HepG2 (cell line): ENCODE results near the gene MDP1. TPM values are rescaled to one million over a fixed set of nuclear protein-coding genes. Genes with fewer than 3 reads are reported as not detected.

Experiments
- AFF4 ChIP-seq: sonication (generic); formaldehyde crosslinking; IDR thresholded peaks from 2 replicates; pipeline ENCODE4 v1.4.0; 2020; ENCODE audit warnings: missing genetic modification reagents
- IRX3 ChIP-seq: sonication (generic); formaldehyde crosslinking; IDR thresholded peaks from 2 replicates; pipeline ENCODE4 v1.8.1; 2023; ENCODE audit warnings: mild to moderate bottlenecking, low read depth, missing genetic modification reagents, borderline replicate concordance
- MYC ChIP-seq: sonication (generic); formaldehyde crosslinking; IDR thresholded peaks from 2 replicates; pipeline ENCODE4 v1.9.0; 2021; ENCODE audit warnings: missing genetic modification reagents, borderline replicate concordance
- NCOA1 ChIP-seq: sonication (generic); formaldehyde crosslinking; IDR thresholded peaks from 2 replicates; pipeline ENCODE4 v1.9.0; 2021; ENCODE audit warnings: missing genetic modification reagents
- PHF20 ChIP-seq: sonication (generic); formaldehyde crosslinking; IDR thresholded peaks from 2 replicates; pipeline ENCODE4 v1.5.0; 2020; ENCODE audit warnings: mild to moderate bottlenecking, missing genetic modification reagents
- SP140L ChIP-seq: sonication (generic); formaldehyde crosslinking; IDR thresholded peaks from 2 replicates; pipeline ENCODE4 v1.4.0; 2020; ENCODE audit warnings: missing genetic modification reagents, borderline replicate concordance
- SPEN ChIP-seq: sonication (generic); formaldehyde crosslinking; IDR thresholded peaks from 2 replicates; pipeline ENCODE4 v1.5.1; 2020; ENCODE audit warnings: low read depth, mild to moderate bottlenecking, missing genetic modification reagents
- STAT5B ChIP-seq: sonication (generic); formaldehyde crosslinking; IDR thresholded peaks from 2 replicates; pipeline ENCODE4 v1.4.0; 2020; ENCODE audit warnings: missing genetic modification reagents
- UBTF ChIP-seq: sonication (generic); formaldehyde crosslinking; IDR thresholded peaks from 2 replicates; pipeline ENCODE4 v1.4.0; 2020; ENCODE audit warnings: mild to moderate bottlenecking, missing genetic modification reagents
- ZNF17 ChIP-seq: sonication (generic); formaldehyde crosslinking; IDR thresholded peaks from 2 replicates; pipeline ENCODE4 v1.5.0; 2020; ENCODE audit warnings: mild to moderate bottlenecking, missing genetic modification reagents
- ZNF44 ChIP-seq: sonication (generic); formaldehyde crosslinking; IDR thresholded peaks from 2 replicates; pipeline ENCODE4 v1.5.1; 2020; ENCODE audit warnings: mild to moderate bottlenecking, missing genetic modification reagents
- ZNF816 ChIP-seq: sonication (generic); formaldehyde crosslinking; IDR thresholded peaks from 2 replicates; pipeline ENCODE4 v1.8.0; 2022; ENCODE audit warnings: missing genetic modification reagents, mild to moderate bottlenecking, borderline replicate concordance
- polyA plus RNA-seq, 8 experiments: library from polyadenylated mRNA; depleted of rRNA in 3 of 8; stranded (reverse) in 7 of 8; unstranded in 1 of 8; fragments of >200 nt; fragmentation: Illumina TruSeq in 4 of 8; extraction: Trizol in 4 of 8; gene quantifications; 2 replicates each; pipeline versions ENCODE4 v1.2.1 to v1.2.3, GENCODE V29; 2011 to 2016; ENCODE audit warnings: low read depth in 4 of 8, missing spikeins in 1 of 8, mixed read lengths in 1 of 8; ENCODE audit not compliant: insufficient read depth in 1 of 8
- total RNA-seq, 5 experiments: library from RNA; depleted of rRNA; stranded (reverse); fragments of >200 nt; fragmentation: Illumina TruSeq; extraction: Trizol; gene quantifications; 2 replicates each; pipeline ENCODE4 v1.2.3, GENCODE V29; 2016; ENCODE audit warnings: low read depth in 1 of 5
- TF ChIP-seq, protein P1 (sequence below): sonication (generic); formaldehyde crosslinking; conservative IDR thresholded peaks from 2 replicates; pipeline ENCODE4 v1.8.0; 2022; ENCODE audit warnings: mild to moderate bottlenecking, moderate library complexity, missing genetic modification reagents
- TF ChIP-seq, protein P2 (sequence below): sonication (generic); formaldehyde crosslinking; IDR thresholded peaks from 2 replicates; pipeline ENCODE4 v1.4.0; 2020; ENCODE audit warnings: missing genetic modification reagents
- TF ChIP-seq, protein P3 (sequence below): sonication (generic); formaldehyde crosslinking; IDR thresholded peaks from 2 replicates; pipeline ENCODE4 v1.4.0; 2020; ENCODE audit warnings: missing genetic modification reagents
- TF ChIP-seq, protein P4 (sequence below): sonication (generic); formaldehyde crosslinking; IDR thresholded peaks from 2 replicates; pipeline ENCODE4 v1.4.0; 2020; ENCODE audit warnings: mild to moderate bottlenecking, missing genetic modification reagents

The MDP1 gene
- total and polyA plus RNA-seq, 2 of the 13 experiments (the other 11 are each of a cell fraction or from before 2014, with no cell fraction given): 44.1 to 48.7 TPM

- TF ChIP-seq ZNF44 (CRISPR knock-in tag) (no peak), ZNF816 (no peak), STAT5B (CRISPR knock-in tag) (no peak), IRX3 (CRISPR knock-in tag) (peak; percentile 22; the same call in 1 of the 2 replicates), UBTF (CRISPR knock-in tag) (0 out of 2 replicates have a peak, but pooled peaks have one; percentile 14), SPEN (CRISPR knock-in tag) (no peak), SP140L (CRISPR knock-in tag) (no peak), NCOA1 (CRISPR knock-in tag) (no peak), PHF20 (CRISPR knock-in tag) (no peak), MYC (CRISPR knock-in tag) (no peak), AFF4 (CRISPR knock-in tag) (no peak), ZNF17 (CRISPR knock-in tag) (no peak)
- TF ChIP-seq, protein P1, sequence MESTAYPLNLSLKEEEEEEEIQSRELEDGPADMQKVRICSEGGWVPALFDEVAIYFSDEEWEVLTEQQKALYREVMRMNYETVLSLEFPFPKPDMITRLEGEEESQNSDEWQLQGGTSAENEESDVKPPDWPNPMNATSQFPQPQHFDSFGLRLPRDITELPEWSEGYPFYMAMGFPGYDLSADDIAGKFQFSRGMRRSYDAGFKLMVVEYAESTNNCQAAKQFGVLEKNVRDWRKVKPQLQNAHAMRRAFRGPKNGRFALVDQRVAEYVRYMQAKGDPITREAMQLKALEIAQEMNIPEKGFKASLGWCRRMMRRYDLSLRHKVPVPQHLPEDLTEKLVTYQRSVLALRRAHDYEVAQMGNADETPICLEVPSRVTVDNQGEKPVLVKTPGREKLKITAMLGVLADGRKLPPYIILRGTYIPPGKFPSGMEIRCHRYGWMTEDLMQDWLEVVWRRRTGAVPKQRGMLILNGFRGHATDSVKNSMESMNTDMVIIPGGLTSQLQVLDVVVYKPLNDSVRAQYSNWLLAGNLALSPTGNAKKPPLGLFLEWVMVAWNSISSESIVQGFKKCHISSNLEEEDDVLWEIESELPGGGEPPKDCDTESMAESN (CRISPR knock-in tag): no peak
- TF ChIP-seq, protein P2, sequence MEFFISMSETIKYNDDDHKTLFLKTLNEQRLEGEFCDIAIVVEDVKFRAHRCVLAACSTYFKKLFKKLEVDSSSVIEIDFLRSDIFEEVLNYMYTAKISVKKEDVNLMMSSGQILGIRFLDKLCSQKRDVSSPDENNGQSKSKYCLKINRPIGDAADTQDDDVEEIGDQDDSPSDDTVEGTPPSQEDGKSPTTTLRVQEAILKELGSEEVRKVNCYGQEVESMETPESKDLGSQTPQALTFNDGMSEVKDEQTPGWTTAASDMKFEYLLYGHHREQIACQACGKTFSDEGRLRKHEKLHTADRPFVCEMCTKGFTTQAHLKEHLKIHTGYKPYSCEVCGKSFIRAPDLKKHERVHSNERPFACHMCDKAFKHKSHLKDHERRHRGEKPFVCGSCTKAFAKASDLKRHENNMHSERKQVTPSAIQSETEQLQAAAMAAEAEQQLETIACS (CRISPR knock-in tag): no peak
- TF ChIP-seq, protein P3, sequence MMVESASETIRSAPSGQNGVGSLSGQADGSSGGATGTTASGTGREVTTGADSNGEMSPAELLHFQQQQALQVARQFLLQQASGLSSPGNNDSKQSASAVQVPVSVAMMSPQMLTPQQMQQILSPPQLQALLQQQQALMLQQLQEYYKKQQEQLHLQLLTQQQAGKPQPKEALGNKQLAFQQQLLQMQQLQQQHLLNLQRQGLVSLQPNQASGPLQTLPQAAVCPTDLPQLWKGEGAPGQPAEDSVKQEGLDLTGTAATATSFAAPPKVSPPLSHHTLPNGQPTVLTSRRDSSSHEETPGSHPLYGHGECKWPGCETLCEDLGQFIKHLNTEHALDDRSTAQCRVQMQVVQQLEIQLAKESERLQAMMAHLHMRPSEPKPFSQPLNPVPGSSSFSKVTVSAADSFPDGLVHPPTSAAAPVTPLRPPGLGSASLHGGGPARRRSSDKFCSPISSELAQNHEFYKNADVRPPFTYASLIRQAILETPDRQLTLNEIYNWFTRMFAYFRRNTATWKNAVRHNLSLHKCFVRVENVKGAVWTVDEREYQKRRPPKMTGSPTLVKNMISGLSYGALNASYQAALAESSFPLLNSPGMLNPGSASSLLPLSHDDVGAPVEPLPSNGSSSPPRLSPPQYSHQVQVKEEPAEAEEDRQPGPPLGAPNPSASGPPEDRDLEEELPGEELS (CRISPR knock-in tag): peak; percentile 65; the same call in 1 of the 2 replicates
- TF ChIP-seq, protein P4, sequence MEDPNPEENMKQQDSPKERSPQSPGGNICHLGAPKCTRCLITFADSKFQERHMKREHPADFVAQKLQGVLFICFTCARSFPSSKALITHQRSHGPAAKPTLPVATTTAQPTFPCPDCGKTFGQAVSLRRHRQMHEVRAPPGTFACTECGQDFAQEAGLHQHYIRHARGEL (CRISPR knock-in tag): no peak
These were observed 40.3 kb upstream of the MDP1 start (continued) for GRCh38 chr14:24255931-24256711.
